ENCODE data around the gene CHP1. TPM values are rescaled to one million over a fixed set of nuclear protein-coding genes. Genes with fewer than 3 reads are reported as not detected.
"Not testable (repeated sequence)": the region's sequence is repeated elsewhere in the genome, so short reads cannot be mapped to it uniquely, and the experiment has no call there.

CHP1 gene
- total RNA-seq = 67.0 and 69.2 TPM in 2 replicates

- peak; percentile 94 to 99 for DNase-seq (ENCODE audit: low read depth in 2 of 2)
These were observed at the start of gene CHP1, which contains the start of gene EXD1 for GRCh38 chr15:41230650-41231421. Gene CHP1, plus strand, starts transcription at chr15:41231268. Its CDS starts 115 bp downstream, at chr15:41231383. Gene EXD1, minus strand, starts transcription at chr15:41230757. Its CDS starts 4,182 bp downstream, at chr15:41226575.

GRCh38 chr15:41182266-41182665 lies 48.8 kb upstream of the CHP1 start:
- DNase-seq (ENCODE audit: low read depth in 2 of 2) = no peak

GRCh38 chr15:41183581-41183980 lies 47.5 kb upstream of the CHP1 start:
- DNase-seq (ENCODE audit: low read depth in 2 of 2) = no peak

- no peak for DNase-seq (ENCODE audit: low read depth in 2 of 2)
These were observed 36.6 kb upstream of the CHP1 start for GRCh38 chr15:41194444-41194843.

DNA sequence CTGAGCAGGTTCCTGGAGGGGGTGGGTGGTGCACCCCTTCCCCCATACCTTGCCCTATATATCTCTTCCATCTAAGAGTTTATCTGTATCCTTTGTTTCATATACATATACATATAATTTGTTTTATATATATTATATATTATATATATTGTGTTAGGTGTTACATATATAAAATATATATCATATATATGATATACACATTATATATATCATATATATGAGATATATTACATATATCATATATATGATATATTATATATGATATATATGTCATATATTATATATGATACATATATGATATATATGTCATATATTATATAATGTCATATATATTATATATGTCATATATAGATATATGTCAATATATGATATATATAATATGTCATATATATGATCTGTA lies 31.6 kb upstream of the CHP1 start:
- DNase-seq (ENCODE audit: low read depth in 2 of 2) = no peak

GRCh38 chr15:41203395-41203794 lies 27.7 kb upstream of the CHP1 start:
- no peak for DNase-seq (ENCODE audit: low read depth in 2 of 2)

DNA sequence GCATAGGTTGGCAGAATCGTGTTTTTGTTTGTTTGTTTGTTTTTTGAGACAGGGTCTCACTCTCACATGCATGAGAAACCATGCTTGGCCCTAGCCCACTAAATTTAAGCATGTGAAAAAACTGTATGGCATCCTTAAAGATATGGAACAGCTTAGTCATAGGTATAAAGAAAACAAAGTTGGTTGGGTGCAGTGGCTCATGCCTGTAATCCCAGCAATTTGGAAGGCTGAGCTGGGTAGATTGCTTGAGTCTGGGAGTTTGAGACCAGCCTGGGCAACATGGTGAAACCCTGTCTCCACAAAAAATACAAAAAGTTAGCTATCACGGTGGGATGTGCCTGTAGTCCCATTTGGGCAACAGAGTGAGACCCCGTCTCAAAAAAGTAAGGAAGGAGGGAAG lies 25.8 kb upstream of the CHP1 start:
- DNase-seq (ENCODE audit: low read depth in 2 of 2) = no peak

- DNase-seq (ENCODE audit: low read depth in 2 of 2) = no peak
These were observed 23.2 kb upstream of the CHP1 start for GRCh38 chr15:41207687-41208448.

DNA sequence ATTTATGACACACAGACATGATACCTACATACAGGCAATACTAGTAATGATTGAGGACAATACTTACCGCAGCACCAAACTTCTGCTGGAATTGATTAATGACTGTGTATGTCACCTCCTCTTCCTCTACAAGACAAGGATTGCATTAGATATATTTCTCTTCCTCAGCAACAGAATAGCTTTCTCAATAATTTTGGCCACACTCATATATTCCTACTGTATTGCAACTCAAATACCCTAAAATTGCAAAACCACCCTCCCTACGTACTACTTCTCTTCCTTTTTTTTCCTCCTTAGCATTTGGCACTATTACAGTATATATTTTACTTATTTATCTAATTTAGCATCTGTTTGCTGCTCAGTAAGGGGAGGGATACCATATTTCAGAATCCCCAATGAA lies 15.4 kb upstream of the CHP1 start:
- DNase-seq (ENCODE audit: low read depth in 2 of 2) = no peak

DNA sequence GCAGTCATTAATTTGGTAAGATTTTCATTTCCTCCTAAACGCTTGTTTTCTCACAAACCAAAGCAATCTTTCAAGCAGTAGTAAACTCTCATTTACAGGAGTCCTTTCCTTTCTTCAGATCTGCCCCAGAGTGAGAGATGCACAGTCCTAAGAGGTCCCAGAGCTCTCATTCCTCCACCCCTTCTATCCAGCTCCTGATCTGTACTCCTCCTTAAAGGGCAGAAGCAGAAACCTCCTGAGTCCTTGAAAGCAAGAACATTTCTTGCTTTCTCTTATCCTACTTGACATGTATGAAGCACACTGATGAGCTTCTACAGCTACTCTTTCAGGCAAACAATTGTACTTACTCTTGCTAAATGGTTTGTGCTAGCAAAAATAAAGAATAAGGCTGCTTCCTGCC lies 12.2 kb upstream of the CHP1 start:
- no peak for DNase-seq (ENCODE audit: low read depth in 2 of 2)

- no peak for DNase-seq (ENCODE audit: low read depth in 2 of 2)
These were observed 11.7 kb upstream of the CHP1 start for GRCh38 chr15:41219381-41219780.

- no peak for DNase-seq (ENCODE audit: low read depth in 2 of 2)
These were observed 771 bp upstream of the CHP1 start for GRCh38 chr15:41230345-41230649.

DNA sequence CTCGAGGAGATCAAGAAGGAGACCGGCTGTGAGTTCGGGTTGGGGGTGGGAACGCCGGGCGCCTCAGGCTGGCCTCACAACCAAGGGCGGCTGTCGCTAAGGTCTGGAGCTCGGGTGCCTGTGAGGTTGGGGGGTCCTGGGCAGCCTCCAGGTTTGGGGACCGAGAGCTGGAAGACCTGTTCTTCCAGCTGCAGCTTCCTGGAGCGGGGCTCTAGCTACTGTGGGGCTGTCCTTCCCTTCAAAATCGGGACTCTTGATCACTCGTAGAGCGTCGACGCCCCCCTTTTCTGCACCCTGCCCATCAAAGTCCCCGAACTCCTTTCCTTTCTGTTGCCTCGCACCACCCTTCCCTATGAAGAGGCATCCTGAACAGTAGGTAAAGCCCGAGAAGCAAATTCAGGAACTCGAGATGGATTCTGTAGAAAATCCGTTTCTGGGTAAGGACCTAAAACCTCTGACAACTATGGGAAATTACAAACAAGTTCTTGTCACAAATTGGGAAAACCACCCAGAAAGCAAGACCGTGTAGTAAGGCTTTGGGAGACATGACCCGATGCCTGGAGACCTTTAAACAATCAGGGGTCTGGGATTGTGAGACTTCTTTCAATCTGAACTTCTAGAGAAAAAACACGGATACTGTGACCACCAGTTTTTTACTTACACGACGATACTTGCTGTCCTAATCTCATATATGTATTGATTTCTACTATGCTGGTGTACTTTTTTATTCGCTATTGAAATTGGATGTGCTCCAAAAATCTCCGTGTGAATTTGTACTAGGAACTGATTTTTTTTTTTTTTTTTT lies 556 bp downstream of the CHP1 start:
- DNase-seq (ENCODE audit: low read depth in 2 of 2) = peak in 1 of 2 donors; percentile 7

DNA sequence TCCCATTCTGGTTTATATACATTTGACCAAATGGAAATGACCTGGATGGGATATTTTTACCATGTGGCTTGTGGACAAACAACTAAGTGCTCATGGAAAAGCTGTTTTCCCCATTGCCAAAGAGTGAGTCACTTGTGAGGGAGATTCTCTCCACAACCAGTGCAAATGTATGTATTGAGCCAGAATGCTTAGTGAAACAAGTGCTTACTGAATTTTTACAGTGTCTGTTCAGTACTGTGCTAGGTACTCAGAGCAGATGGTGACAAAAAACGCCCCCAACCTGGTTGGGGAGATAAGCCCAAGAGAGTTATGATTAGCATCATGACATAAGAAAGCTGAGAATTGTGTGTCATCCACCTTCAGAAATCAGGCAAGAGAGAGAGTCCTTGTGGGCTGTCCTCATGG lies 2.3 kb downstream of the CHP1 start:
- peak; percentile 47 to 69 for DNase-seq (ENCODE audit: low read depth in 2 of 2)

DNA sequence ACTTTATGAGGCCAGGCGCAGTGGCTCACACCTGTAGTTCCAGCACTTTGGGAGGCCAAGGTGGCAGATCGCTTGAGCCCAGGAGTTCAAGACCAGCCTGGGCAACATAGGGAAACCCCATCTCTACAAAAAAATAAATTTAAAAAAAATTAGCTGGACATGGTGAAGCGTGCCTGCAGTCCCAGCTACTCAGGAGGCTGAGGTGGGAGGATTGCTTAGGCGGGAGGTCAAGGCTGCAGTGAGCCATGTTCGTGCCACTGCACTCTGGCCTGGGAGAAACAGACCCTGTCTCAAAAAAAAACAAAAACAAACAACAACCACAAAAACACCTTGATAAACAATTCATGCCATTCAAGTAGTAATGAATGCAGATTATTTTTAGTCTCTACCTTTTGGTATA lies 4.2 kb downstream of the CHP1 start:
- not testable (repeated sequence) for DNase-seq (ENCODE audit: low read depth in 2 of 2)

DNA sequence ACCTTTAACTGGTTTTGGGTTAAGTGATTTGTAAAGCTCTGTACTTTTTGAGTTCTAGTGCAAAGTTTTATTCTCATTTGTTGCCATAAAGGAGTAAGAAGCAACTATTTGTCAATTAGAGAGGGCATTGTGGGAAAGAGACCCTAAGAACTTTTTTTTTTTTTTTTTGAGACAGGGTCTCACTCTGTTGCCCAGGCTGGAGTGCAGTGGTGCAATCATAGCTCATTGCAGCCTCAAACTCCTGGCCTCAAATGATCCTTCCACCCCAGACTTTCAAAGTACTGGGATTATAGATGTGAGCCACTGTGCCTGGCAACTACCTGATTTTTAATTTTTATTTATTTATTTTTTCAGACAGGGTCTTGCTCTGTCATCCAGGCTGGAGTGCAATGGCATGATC lies 4.9 kb downstream of the CHP1 start:
- no peak for DNase-seq (ENCODE audit: low read depth in 2 of 2)

DNA sequence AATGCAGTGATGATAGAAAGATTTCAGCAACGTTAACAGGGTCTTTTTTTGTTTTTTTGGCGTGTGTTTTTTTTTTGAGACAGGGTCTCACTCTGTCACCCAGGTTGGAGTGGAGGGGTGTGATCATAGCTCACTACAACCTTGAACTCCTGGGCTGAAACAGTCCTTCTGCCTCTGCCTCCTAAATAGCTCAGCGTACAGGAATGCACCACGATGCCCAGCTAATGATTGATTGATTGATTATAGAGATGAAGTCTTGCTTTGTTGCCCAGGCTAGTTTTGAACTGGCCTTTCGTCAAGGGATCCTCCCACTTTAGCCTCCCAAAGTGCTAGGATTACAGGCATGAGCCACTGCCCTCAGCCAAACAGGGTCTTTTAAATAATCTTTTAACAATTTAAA lies 7.0 kb downstream of the CHP1 start:
- no peak for DNase-seq (ENCODE audit: low read depth in 2 of 2)

DNA sequence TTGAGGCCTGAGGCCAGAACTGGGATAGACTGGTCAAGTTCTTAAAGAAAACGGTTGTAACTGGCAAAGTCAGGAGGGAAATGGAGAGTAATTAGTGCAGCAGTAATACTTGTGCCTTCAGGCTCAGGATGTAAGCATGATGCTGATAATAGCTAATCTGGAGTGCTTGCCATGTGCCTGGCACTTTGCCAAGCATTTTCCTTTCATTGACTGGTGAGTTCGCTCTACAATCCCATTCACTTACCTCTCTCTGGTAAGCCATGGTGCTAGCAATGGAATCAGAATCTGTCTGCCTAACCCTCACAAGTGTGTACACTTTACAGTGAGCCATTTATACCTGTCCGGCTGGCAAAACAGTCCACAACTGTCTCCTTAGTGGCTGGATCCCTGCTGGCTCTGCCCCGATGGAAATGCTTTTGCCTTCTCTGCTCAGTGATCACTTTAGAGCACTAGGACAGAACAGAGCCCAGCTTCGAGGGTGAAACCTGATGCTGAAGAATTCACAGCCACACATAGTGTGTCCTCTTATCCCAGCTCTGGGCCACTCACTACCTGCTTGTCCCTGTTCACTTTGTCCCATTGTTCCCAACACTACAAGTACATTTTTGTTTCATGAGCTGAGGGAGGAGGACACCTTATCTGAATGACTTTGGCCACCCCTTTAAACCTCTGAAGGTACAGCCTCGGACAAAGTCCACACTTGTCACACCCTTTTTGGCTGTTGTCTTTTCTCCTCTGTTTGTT lies 10.3 kb downstream of the CHP1 start:
- peak; percentile 72 to 89 for DNase-seq (ENCODE audit: low read depth in 2 of 2)

DNA sequence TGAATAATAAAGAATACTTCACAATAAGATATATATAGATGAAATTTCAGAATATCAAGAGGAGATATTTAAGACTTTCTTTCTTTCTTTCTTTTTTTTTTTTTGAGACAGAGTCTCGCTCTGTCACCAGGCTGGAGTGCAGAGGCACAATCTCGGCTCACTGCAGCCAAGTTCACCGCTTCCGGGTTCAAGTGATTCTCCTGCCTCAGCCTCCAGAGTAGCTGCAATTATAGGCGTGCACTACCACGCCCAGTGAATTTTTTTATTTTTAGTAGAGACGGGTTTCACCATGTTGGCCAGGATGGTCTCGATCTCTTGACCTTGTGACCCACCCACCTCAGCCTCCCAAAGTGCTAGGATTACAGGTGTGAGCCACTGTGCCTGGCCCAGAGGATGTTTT lies 19.7 kb downstream of the CHP1 start:
- not testable (repeated sequence) for DNase-seq (ENCODE audit: low read depth in 2 of 2)

DNA sequence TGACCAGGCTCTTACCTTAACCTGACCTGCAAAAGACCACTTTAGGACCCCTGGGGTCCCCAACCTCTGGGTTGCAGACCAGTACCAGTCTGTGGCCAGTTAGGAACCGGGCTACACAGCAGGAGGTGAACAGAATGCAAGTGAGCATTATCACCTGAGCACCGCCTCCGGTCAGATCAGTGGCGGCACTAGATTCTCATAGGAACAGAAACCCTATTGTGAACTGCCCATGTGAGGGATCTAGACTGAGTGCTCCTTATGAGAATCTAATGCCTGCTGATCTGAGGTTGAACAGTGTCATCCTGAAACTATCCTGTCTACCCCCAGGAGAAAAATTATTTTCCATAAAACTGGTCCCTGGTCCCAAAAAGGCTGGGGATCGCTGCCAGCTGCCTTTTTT lies 20.3 kb downstream of the CHP1 start:
- no peak for DNase-seq (ENCODE audit: low read depth in 2 of 2)

DNA sequence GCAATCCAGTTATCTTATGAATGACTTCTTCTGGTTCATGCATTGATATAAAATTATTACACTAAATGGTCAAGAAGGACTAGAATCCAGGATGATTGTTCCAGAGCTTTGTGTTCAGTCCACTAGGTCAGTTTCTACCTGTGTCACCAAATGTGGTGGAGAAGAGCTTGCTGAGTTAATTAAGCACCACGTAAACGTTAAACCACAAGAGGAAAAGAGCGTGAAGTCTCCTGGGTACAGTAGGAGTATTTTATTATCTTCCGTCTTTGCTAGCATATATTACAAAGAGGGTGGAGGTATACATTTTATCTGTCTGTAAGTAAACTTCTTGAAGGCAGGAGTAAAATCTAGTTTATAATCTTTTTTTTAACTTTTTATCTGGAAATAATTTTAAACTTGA lies 23.5 kb downstream of the CHP1 start:
- DNase-seq (ENCODE audit: low read depth in 2 of 2) = no peak

GRCh38 chr15:41256103-41256502 lies 25.0 kb downstream of the CHP1 start:
- DNase-seq (ENCODE audit: low read depth in 2 of 2) = no peak

Data from dermis microvascular lymphatic vessel endothelial cell (primary cell).